NOMO-1 treated with DMSO at 0.1 percent for 48 hours (cell line): ENCODE data around the gene UGT1A4.

Experiments used
- DNase-seq: peaks from one replicate; lab custom pipeline; 2025; ENCODE audit not compliant: unreplicated experiment; lab: John Stamatoyannopoulos, UW

Gene UGT1A4

GRCh38 chr2:233807966-233808935 is 89.7 kb downstream of the UGT1A4 start:
- DNase-seq: no peak

DNA sequence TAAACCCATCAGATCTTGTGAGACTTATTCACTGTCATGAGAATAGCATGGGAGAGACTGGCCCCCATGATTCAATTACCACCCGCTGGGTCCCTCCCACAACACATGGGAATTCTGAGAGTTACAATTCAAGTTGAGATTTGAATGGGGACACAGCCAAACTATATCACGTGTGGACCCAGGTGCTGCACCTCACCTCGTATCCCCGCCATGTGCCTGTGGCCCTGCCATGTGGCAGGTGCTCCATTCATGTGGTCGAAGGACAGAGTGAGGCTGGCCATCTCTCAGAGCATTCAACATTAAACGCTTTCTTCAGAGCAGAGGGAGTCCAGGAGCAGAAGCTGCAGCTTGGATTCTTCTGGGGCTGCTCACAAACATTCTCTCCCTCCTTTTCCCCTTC is 91.8 kb downstream of the UGT1A4 start:
- DNase-seq: no peak

DNA sequence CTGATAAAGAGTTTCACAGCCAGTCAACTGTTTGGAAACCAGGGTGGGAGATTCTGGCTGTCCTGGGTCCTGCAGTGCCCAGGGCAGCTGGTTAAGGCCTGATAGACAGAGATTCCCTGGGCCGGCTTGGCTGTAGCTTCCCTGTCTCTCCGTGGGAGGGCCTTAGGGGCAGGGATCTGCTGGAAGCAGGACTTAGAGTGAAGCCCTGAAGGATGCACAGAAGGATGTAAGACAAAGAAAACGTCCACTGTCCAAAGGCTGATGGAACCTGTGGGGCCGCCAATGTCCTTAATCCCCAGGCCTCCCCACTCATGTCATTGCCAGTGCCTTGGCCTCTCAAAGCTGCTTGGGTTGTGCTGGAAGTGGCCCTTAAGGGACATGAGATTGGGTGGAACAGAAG is 92.6 kb downstream of the UGT1A4 start:
- no peak for DNase-seq

DNA sequence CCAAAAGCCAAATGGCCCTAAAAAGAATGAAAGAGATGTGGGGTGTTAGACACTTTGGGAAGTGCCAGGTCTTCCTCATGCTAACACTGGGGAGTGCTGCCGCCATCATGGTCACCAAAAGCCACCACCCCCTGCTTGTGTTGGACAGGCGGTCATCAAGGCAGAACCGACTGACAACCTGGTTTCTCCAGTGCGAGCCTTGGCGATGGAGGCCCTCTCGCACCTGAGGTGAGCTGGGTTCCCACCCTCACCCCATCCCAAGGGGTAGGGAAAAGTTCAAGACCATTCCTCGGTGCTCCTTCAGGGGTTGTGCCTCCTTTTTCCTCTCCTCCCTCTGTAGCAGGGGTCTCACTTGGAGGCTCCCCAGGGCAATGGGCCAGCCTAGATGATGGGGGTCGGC is 93.2 kb downstream of the UGT1A4 start:
- DNase-seq: no peak

GRCh38 chr2:233813236-233814055 is 94.9 kb downstream of the UGT1A4 start:
- no peak for DNase-seq

DNA sequence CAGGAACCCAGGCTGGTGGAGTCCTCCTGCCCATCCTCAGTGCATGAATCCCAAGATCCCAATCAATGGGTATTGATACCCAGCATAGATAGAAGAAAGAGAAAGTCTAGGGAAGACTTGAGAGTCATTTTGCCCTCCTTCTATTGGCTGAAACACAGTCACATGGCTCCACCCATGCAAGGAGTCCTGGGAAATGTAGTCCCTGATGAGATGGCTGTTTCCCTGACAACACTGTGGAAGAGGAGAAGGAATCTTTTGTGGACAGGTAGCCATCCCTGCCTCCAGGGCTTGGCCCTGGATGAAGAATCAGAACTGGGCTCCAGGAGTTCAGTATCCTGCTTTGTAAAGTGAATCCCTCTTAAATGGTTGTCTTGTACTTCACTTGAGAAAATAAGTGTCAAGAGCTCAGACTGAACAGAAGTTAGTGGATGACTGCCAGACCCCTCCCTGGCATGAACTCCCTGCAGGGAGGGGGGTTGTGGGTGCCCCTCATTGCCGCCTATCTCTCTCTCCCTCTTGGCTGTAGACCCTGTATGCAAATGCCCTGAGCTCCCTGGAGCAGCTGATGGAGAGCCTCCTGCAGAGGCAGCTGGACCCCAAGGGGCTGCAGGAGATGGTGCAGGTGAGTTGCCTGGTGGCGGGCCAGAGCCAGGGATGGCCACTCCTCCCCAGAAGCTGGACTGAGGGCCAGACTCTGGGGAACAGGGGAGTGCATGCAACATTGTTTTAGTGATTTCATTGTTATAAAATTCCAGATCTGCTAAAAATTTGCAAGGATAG is 95.7 kb downstream of the UGT1A4 start:
- no peak for DNase-seq

DNA sequence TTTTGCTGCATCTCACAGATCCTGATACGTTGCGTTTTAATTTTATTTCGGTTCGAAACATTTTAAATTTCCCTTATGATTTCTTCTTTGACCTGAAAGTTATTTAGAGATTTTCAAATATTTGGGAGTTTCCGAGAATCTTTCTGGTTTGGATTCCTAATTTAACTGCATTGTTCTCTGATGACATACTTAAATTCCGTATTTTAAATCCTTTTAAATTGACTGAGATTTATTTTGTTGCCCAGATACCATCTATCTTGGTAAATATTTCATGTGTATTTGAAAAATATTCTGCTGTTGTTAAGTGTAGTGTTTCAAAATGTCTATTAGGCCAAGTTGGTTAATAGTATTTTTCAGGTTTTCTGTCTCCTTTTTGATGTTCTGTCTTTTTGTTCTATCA is 97.3 kb downstream of the UGT1A4 start:
- DNase-seq: no peak

DNA sequence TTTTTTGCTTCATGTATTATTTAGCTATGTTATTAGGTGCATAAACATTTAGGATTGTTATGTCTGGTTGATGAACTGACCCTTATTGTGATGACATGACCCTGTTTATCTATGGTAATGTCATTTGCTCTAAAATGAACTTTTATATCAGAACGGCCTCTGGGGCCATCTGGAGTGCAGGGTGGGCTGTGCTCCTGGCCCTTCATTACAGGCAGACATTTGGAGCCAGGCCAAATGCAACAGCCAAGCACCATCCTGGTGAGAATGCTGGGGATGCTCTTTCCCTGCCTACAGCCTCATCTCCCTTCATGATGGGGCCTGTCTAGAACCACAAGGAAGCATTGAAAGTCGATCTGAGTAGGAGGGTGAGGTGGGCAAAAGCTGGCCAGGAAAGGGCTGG is 97.8 kb downstream of the UGT1A4 start:
- no peak for DNase-seq

- DNase-seq: no peak
Observed at GRCh38 chr2:233816771-233817170, 98.2 kb downstream of the UGT1A4 start.

DNA sequence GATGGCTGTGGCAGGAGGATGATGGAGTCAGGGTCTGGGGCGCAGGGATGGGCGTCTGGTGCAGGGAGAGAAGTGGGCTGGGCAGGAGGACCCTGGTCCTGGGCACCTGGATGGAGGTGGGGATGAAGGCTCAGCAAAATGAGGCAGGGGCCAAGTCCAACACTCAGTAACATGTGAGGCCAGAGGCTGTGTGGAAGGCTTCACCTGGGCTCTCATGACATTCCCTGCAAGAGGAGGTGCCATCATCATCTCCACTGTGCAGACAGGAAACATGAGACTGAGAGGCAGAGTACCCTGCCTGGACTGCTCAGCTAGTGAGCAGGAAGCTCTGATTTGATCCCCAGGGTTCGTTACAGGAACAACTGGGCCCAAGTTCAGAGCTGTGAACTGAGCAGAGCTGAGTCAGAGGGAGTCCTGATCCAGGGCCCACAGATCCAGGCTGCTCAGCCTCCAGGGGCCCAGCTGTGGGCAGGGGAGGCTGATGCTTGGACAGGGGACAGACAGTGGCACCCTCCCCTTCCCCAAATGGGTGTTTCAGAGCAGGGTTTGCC is 98.9 kb downstream of the UGT1A4 start:
- DNase-seq: no peak

DNA sequence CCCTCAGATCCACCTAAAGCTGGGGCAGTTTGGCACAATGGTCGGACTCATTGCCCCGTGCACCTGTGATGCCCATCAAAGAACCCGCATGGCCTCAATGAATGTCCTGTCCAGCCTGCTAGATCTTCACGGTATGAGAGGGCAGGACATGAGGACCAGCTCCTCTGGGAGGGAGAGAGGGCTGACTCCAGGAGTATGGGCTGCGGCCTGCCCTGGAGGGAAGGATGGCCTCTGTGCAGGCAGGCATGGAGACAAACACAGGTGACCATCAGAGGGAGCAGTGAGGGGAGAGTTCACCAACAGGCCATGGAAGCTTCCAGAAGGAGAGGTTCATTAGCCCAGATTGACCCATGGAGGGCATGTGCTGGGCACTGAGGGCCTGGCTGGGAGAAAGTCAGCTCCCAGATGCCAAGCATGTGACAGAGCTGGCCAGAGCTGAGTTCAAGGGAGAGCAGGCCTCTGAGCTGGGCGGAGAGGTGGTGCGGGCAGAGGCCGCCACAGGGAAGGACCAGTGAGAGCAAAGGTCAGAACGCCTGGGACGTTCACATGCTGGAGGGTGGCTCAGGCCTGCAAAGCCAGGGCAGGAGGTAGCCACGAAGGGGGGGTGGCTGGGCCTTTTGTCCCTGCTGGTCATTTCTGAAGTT is 99.6 kb downstream of the UGT1A4 start:
- no peak for DNase-seq

DNA sequence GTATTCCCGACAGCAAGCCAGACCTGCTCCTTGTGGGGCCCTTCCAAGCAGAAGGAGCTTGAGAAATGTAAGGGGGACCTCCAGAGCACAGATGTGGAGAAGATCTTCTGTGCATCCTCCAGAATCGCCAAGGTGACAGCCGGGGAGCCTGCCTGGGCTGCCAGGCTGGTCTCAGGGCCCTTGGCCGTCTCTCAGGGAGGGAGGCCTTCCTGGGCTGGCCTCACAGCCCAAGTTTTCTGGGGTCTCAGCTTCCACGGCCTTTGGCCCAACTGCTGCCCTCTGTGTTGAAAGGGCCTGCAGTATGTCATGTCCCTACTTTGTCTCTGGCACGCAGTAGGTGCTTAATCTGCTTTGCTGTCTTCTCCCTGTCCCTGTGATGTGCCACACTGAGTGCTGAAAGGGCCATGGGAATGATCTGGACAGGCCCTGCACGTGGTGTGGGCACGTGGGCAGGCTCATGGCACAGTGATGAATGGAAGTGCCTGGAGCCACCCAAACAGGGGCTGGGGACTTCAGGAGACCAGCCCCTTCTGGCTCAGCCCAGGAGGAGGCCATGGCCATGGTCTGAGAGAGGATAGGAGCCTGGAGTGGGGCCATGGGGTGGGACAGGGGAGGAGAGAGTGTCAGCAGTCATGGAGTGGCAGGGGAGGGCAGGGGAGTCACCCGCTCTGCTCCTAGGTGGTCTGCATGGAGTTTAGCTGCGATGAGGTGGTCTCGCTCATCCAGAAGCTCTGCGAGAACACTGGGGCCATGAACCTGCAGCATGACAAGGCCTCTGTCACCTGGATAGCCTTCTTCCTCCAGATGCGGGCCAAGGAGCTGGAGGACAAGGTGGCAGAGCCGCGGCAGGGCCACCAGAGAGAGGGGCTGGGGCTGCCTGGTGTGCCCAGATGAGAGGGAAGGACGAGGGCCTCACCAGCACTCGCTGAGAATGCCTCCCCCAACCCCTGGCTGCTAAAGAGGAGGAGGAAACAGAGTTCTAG is 100.4 kb downstream of the UGT1A4 start:
- no peak for DNase-seq

DNA sequence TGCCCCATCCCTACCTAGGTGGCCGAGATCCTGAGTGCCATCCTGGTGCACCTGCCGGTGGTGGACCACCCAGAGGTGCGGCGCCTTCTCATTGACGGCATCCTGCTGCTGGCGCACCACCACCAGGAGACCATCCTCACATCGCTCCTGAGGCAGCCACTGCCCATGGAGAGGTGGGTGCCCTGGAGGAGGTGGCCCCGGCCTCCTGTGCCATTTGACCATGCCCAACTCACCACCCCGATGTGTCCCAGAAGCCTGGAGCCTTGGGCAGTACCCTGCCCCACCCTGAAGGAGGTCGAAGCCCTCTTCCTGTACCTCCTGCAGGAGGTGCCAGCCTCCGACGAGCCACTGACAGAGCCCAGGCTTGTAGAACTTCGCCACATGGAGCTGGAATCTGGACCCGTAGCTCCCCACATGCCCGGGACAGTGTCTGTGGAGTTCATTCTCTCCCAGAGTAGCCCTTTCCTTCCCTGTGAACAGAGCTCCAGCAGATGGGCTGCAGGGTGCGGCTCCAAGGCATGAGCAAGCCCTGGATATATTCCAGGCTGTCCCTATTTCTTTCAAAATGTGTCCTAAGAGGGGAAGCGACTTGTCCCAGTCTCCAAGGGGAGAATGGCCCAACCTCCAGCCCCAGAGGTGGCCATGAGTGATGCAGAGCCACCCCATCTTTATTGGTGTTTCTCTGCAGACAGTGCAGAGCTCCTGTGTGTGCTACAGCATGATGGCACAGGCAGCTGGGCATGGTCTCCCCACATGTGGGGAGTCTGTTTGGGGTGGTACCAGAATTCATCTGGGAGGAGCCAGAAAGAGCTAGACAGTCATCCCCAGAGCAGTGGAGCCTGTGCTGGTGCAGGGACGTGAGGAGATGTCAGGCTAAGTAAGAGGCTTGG is 101.6 kb downstream of the UGT1A4 start:
- DNase-seq: no peak

DNA sequence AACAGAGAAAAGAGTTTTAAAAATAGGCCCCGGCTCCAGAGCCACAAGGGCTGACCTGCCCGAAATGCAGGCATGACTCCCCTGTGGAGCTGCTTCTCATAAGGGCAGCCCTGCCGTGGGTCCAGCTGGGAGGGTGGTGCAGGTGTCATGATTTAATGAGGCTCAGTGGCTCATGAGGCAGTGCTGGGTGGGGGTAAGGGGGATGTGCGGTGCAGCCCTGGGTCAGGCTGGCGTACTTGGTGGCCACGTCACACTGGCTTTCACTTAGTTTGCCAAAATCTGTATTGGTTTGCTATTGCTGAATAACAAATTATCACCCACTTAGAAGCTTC is 102.2 kb downstream of the UGT1A4 start:
- DNase-seq: no peak

- DNase-seq: no peak
Observed at GRCh38 chr2:233821196-233821595, 102.7 kb downstream of the UGT1A4 start.

DNA sequence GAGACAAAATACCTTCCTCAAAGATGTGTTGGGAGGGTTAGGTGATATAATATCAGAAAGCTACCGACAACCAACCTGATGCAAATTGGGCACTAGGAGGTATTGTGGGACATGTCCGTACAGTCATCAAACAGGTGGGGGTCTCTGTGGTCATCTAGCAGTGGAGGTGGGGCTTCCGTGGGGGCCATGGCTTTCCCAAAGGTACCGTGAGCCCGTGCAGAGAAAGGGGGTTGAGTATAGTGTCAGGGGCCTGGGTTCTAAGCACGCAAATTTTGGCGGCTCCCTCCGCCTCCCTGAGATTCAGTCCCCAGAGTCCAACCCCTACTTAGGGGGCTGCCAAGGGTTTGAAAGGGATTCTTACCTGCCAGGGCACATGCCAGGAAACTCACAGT is 103.2 kb downstream of the UGT1A4 start:
- no peak for DNase-seq

GRCh38 chr2:233822101-233822771 is 103.7 kb downstream of the UGT1A4 start:
- no peak for DNase-seq
